Fibroblast of the conjunctiva (primary cell): Measurements from ENCODE around the gene TMA16.
"Not testable (repeated sequence)": the region's sequence is repeated elsewhere in the genome, so short reads cannot be mapped to it uniquely, and the experiment has no call there.

Experiments used
- DNase-seq: peaks from one replicate; pipeline ENCODE4 v3.0.0-alpha.2; 2010; ENCODE audit warnings: low read depth

Gene TMA16

DNA sequence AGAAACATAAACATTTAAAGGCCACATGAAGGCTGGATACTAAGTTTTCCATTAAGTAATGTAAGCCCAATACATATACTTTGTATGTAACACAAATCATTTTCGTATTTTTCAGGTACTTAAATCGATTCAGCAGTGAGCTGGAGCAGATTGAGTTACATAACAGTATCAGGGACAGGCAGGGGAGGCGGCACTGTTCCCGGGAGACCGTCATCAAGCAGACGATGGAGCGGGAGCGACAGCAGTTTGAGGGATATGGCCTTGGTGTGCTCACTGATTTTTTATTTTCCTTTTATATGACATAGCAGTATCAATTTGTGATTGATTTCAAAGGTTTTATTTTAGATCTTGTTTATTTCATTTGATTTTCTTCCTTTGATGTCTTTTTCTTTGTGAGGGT is 20.7 kb downstream of the TMA16 start:
- no peak for DNase-seq

DNA sequence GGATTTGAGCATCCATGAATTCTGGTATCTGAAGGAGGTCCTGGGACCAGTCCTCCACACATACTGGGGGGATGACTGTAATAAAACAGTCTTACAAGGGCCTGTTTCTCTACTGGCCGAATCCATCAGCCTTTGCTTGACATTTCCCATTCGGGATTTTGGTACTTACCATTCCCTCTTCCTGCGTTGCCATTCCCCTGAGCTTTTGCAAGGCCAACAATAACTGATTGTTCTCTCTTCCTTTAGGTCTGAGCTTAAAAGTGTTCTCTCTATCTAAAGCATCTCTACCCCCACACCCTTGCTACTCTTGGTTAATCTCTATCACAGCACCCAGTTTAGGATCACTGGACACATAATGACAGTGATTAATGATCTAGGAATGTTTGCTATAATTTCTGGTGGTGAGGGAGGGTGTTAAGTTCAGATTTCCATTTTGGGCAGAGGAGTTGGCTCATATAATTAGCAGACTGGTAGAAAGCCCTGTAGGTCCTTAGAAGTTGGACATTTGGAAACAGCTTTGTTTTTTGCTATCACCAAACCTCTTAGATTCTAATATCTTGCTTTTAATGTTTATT is 29.4 kb downstream of the TMA16 start:
- no peak for DNase-seq

DNA sequence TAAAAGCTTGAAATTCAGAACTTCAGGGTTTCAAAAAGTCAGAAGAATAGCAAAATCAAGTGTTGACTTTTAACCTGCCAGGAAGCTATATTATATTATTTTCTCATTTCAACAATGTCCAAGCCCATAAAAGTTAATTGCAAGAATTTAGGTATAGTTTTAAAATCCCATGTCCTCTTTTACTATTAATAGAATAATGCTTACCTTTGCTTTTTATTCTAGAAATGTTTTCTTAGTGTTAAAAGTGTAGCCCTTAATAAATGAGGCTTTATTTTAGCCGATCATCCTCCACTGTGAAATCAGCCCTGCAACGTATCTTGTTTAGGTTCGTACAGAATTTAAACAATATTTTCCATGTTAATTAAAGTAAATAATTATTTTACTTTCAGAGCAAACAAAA is 31.5 kb downstream of the TMA16 start:
- no peak for DNase-seq

DNA sequence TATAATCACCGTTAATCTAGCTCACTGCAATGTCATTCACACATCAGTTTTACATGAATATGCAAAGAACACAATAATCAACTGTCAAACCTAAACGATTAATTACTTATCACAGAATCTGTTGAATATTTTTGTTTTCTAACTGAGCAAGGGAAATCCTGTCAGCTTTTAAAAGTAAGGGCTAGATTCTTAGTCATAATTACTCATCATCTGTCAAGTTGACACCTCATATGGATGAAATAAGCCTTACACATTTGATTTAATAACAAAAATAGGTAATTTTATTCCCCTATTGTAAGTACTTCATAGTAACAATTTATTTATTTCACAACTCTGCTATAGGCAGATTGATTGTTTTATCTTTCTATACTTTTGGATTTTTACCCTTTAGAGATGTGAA is 32.7 kb downstream of the TMA16 start:
- no peak for DNase-seq

DNA sequence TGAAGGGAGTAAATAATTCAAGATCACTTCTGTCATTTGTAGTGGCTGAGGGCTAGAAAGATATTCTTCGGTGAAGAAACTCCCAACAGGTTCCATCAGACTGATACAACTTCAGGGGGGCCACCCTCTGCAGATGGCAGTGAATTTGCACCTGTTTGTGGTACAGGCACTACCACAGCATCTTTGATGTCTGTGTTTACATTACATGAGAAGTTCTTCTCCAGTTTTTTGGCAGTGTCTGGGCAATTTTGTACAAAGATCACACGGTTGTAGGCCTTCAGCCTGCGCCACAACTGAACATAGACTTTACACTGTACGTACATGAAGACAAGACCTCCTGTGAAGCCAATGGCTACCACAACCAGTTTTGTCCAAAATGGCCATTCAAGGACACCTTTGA is 34.2 kb downstream of the TMA16 start:
- DNase-seq, result no peak

DNA sequence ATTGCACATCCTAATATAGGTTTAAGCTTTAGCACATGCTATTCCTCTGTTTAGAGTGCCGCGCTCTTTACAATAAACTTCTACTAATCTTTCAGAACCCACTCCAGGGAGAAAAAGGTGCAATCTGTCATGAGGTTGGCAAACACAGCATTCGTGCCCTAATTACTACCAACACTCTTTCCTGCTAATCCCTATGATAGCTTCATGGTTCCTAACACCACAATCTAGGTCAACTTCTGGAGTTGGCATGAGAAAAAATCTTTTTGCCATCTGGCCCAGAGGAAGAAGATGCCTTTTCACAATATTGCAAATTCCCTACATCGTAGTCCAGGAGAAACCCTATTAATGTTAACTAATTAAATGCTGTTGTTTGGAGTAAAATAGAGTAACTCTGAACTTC is 39.6 kb downstream of the TMA16 start:
- no peak for DNase-seq

DNA sequence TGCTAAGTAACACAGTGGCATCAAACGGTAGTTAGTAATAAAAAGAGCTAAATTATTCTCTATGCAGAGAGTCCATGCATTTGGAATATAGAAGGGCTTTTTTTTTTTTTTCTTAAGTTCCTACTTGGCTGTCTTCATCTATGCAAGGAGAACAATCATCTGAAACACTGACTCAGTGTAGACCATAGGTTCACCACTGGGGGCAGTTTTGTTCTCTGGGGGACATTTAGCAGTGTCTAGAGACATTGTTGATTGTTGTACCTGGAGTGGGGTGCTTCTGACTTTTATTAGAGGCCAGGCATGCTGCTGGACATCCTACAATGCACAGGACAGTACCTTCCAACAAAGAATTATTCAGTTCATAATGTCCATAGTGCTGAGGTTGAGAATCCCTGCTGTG is 41.2 kb downstream of the TMA16 start:
- DNase-seq, result no peak

DNA sequence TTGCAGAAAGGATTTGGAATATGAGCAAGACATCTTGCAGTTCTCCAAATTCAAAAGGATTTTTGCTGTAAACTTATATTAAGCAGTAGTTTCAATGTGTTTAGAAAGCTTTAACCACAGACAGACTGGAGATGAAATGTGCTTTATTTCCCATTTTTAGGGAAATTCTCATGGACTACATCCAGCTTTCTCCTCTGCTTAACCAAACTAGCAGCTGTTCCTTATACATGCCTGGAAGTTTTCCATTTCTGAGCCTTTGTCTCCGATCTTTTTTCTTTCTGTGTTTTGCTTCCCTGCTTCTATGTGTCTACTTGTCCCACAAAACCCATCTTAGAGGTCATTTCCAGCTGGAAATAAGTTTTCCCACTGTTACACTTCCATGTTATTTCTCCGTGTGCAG is 41.6 kb downstream of the TMA16 start:
- DNase-seq, result no peak

DNA sequence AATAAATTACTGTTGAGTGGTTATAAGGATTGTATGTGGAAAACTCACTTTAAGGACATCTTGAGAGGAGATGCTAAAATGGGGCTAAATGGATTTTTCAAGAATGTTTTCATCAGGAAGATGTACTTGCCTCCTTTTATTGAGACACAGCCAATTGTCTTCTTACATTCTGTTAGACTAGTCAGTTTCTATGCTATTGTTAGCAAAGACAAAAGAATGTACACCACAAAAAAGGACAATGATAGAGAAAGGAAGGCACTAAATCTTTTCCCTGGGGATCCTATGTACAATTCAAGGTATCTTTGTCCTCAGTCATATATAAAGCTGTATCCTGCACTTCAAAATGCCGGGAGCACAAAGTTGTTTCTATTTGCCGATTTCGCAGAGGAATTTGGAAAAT is 42.6 kb downstream of the TMA16 start:
- DNase-seq, result no peak

DNA sequence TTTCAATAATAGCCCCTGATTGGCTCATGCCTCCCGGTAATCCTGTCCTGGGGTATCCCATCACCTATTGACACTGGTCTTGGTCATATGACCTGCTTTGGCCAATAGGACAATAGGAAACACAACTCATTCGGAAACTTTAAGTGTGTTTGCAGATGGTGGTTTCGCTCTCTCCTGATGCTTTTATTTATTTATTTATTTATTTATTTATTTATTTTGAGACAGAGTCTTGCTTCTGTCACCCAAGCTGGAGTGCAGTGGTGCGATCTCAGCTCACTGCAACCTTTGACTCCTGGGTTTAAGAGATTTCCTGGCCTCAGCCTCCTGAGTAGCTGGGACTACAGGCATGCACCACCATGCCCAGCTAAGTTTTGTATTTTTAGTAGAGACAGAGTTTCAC is 44.3 kb downstream of the TMA16 start:
- not testable (repeated sequence) for DNase-seq

DNA sequence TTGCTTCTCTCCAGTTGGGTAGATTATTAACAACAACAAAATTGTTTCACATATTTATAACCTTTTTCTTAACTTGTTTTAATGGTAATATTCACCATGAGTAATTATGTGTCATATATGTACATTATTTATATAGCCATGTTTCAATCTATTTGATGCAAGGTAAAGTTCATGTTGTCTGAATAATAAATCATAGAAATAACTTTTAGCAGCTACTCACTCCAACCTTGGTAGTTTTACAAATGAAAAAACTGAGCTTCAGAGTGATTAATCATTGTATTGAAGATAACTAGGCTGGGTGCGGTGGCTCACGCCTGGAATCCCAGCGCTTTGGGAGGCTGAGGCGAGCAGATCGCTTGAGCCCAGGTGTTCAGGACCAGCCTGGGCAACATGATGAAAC is 46.0 kb downstream of the TMA16 start:
- no peak for DNase-seq

DNA sequence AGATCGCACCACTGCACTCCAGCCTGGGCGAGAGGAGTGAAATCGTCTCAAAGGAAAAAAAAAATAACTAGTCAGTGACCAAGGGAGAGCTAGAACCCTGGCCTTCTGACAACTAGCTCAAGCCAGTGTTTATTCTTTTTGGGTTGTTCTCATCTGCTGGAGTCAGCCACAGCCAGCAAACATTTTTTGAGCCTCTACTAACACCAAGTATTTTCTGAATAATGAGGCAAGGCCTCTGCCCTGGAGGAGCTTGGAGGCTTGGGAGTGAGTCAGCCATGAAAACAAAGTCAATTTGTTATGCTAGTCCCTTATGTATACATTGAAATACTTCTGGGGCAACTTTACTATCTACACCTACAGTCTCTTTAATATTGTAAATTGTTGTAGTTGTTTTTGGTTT is 46.5 kb downstream of the TMA16 start:
- peak; percentile 57 for DNase-seq

DNA sequence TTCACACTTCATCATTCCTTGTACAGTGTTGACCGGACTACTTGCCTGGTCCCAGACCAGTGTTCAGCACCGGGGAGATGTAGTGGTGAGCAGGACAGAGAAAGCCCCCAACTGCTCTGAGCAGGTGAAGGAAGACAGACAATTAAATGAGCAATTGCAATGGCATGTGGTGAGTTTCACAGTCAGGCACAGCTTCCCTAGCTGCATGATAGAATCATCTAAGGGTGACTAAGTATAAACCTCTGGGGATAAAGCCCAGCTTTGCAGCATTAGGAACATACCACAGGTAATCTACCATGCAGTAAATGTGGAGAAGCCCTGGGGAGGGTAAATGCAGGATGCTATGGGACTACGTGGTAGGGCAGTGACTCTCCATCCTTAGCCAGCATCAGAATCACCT is 47.8 kb downstream of the TMA16 start:
- DNase-seq, result no peak

DNA sequence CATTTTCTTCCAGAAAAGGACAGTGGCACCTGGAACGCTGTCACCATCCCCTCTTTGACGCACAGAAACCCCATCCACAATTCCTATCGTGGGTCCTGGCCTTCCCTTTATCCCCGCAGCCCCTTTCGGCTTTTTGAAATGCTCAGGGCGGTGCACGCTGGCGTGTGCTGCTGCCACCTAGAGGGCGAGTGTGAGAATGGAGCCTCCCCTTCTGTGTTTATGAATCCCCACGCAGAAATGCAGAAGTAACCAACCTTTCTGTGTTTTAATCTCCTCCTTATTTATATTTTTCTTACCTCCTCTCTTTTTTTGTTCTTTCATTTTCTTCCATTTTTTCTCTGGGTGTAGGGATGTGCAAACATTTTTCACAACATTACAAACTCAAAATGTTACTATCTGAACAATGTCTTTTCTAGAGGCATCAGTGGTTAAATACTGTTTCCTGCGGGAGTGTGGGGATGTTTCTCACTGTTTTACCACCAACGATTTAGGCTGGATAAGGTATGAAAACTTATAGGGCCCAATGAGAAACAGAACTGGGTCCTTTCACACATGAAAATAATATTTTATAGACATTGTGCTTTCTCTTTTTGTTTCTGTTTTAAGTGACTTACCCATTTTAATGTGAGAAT is 50.0 kb downstream of the TMA16 start:
- DNase-seq, result peak; percentile 13

DNA sequence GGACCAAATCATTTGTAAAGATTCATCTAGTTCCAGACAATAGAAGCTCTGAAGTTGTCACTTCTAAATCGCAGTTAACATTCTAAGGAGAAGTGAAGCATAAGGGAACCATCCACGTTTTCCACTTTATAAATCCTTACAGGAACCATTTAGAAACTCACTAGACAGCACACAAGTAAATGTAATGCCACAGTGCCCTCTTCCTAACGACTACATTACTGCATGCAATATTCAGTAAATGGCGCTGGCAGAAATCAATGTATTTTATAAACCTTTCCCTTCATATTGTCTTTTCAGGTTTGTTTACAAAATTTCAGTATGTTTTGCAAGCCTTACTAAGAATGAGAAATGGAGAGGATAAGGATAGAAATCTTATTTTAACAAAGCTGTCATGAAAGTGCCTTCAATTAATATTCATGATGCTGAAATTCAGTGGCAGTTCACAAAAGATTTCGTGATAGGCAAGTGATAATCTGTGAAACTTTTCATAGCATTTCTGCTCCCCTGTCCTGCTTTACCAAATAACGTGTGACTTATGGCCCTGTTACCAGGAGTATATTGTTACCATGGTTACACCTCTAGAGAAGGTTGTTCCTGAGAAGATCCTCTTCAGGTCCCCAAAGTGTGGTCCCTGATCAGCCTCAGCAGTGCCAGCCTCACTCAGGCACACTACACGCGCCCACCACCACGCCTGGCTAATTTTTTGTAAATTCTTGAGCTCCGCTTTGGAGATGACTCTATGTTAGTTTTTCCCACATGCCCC is 54.2 kb downstream of the TMA16 start:
- peak; percentile 50 for DNase-seq

DNA sequence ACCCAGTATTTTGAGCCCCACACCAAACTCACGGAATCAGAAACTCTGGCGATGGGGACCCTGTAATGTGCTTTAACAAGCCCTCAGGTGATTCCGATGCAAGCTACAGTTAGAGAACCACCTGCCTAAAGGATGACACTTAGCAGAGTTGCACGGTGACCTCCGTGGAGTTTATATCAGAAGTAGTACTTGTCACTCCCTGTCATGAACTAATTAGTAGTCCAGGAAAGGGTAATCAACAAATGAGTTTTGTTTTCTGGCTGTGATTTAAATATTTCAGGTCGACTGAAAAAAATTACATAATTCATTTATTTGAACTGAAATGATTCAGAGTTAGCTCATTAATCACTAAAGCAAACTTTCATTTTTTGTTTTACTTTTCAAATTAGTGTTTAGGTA is 56.4 kb downstream of the TMA16 start:
- no peak for DNase-seq

DNA sequence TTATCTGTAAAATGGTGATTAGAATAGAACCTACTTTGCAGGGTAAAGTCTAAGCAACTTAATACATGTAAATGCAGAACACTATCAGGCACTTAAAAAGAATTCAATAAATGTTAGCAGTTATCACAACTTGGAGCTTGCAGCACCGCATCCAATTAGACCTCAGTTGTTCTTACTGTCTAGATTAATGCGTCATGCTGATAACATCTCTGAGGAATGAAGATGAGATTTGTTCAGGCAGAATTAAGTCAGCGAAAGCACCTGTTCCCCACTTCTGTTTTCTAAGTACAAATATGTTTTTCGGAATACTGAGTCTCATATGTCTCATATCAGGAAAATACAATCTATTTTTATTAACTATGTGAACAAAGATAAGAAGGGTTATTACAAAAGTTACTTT is 58.7 kb downstream of the TMA16 start:
- DNase-seq, result no peak

DNA sequence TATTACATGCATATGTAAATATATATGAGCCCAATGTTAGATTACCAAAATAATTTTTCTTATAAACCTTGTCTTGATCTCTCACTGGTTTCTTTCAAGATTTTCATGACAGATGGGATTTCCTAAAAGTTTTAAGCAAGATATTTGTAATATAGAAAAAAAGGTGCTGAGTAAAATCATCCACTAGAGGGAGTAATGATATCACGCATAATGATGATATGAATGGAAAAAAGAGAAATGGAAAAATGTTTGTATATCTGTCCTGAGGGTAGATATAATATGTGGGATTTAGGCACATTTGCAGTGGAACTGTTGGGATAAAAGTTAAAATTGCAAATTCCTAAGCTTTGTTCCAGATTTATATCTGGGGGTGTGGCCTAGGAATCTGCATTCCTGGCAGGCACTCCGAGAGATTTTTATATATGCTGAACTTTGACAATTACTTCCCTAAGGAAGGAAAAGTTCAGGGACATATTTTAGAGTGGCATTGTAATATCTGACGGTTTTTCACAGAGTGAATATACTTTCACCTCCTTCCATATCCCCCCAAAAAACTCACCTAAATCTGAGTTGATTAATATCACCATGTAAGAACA is 60.5 kb downstream of the TMA16 start:
- DNase-seq, result no peak

DNA sequence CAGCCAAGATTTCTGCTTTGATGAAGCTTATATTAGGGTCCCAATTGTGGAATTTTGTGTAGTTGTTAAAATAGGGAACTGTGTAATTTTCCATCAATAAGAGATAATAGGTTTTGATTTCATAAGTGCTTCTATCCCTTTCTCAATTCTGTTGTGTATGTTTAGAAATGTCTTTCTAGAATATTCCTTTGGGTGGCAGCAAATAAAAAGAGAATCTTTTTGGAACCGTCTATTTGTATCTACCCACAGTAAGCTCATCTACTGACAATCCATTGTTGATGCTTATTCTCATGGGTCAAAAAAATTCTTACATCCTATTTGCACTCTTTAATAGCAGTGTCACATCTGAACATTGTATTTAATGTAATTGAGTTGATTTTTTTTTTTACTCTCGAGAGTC is 61.7 kb downstream of the TMA16 start:
- DNase-seq, result no peak

DNA sequence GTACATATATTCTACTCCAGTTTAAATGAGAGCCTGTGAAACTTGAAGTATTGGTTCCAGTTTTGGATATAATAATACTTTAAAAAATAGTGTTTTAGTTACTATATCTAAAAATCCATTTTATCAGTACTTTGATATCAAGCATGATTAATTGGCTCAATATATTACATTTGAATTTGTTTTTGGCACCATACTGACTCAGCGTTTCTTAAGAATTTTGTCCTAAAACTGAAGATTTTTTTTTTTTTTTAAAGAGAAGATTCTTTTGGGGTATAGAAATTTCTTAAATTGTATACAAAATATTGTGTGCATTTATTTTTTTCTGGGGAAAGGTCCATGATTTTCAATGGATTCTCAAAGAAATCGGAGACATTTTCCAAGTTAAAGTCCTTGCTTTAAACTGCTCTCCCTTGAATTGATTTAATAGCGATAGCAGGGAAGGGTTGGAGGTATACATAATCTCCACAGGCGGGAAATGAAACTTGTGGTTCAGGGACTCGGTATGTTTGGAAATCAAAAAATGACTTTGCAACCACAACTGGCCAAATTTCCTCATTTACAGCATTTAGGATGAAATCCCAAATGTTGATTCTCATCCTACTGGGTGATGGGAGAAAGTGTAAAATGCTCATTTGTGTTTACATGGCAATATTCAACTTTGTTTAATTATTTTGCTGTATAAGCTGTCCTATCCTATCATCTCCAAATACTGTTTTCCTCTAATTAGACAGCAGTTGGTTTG is 62.3 kb downstream of the TMA16 start:
- DNase-seq, result no peak

DNA sequence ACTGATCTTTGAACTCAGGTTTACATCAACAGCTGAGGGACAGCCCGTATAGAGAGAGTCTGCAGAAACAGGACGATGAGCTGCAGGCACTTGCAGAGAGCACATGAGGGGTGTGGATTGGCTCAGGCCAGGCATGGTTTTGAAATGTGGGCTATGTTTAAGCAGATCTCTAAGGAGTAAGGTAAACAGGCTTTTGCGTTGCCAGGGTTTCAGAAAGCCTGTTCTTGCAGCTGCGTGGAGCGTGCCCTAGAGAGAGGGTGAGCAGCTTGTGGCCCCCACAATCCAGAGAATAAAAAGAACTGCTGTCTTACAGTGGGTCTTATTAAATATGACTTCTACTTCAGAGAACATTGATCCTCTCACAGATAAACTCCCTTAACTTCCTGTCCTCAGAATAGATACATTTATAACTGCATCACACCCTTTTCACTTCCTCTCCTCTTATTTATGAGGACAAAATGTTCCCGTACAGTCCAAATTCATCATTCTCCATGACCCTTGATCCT is 64.1 kb downstream of the TMA16 start:
- DNase-seq, result no peak

DNA sequence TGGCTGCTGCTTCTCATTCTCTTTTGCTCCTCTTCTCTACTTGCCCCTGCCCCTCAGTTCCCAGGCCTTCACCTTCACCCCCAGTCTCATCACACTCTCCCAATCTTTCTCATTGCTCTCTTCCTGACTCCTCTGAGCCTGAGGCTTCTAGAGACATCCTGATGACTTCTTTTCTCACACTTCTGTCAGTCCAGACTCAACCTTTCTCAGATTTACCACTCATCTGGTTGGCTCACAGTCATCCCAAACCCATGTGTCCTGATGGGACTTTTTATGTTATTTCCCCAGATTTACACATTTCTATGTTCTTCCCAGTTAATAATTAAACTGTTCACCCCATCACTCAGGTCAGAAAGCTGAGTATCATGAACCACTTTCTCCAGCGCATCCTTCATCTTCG is 68.0 kb downstream of the TMA16 start:
- no peak for DNase-seq
